Activated T-helper 17 cell treated with anti-CD3 and anti-CD28 coated beads, Interleukin-2, amount 50 U/mL, for 72 hours (primary cell): Measurements from ENCODE around the gene ZDHHC22. TPM values are rescaled to one million over a fixed set of nuclear protein-coding genes. Genes with fewer than 3 reads are reported as not detected.
"Not testable (repeated sequence)": the region's sequence is repeated elsewhere in the genome, so short reads cannot be mapped to it uniquely, and the experiment has no call there.

Source experiments
- ATAC-seq: fragments of 150-1000 bp; cut with Tn5 transposase; replicated peaks from 2 replicates; pipeline ENCODE4 v1.10.0; 2021; ENCODE audit warnings: mild to moderate bottlenecking, moderate library complexity
- H3K27ac Mint-ChIP-seq: one replicate; pipeline ENCODE4 v1.8.0; 2022; ENCODE audit warnings: mixed read lengths
- H3K27me3 Mint-ChIP-seq: one replicate; pipeline ENCODE4 v1.8.0; 2022; ENCODE audit warnings: mixed read lengths
- H3K36me3 Mint-ChIP-seq: one replicate; pipeline ENCODE4 v1.8.0; 2022; ENCODE audit warnings: low read depth, mild to moderate bottlenecking, mixed read lengths
- H3K4me1 Mint-ChIP-seq: one replicate; pipeline ENCODE4 v1.8.0; 2022; ENCODE audit warnings: mixed read lengths
- H3K4me3 Mint-ChIP-seq: one replicate; pipeline ENCODE4 v1.8.0; 2022; ENCODE audit warnings: mild to moderate bottlenecking, mixed read lengths
- H3K9me3 Mint-ChIP-seq: one replicate; pipeline ENCODE4 v1.8.0; 2022; ENCODE audit warnings: mixed read lengths
- total RNA-seq, 2 donors: library from RNA; stranded (reverse); gene quantifications; one replicate each; pipeline ENCODE4 v1.2.3, GENCODE V29; 2022

ZDHHC22 gene
- total RNA-seq, 2 donors from 2014 or later: not detected

DNA sequence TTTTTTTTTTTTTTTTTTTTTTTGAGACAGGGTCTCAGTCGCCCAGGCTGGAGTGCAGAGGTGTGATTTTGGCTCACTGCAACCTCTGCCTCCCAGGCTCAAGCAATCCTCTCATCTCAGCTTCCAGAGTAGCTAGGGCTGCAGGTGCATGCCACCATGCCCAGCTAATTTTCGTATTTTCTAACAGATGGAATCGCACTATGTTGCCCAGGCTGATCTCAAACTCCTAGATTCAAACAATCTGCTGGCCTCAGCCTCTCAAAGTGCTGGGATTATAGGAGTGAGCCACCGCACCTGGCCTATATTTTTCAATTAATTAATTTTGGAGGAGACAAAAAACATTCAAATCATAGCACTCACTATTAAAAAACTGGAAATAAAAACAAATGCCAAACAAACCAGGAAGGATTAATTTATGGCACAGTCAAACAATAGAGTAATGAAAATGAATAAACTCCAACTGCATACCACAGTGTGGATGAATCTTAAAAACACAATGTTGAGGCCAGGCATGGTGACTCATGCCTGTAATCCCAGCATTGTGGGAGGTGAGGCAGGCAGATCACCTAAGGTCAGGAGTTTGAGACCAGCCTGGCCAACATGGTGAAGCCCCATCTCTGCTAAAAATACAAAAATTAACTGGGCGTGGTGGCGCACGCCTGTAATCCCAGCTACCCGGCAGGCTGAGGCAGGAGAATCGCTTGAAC lies 32.5 kb upstream of the ZDHHC22 start:
- peaks cover 11% of the 10 kb centered on the region for H3K27me3 Mint-ChIP-seq
- not testable (repeated sequence) for H3K9me3 Mint-ChIP-seq, ATAC-seq, H3K4me1 Mint-ChIP-seq, H3K4me3 Mint-ChIP-seq, H3K27ac Mint-ChIP-seq, H3K36me3 Mint-ChIP-seq

DNA sequence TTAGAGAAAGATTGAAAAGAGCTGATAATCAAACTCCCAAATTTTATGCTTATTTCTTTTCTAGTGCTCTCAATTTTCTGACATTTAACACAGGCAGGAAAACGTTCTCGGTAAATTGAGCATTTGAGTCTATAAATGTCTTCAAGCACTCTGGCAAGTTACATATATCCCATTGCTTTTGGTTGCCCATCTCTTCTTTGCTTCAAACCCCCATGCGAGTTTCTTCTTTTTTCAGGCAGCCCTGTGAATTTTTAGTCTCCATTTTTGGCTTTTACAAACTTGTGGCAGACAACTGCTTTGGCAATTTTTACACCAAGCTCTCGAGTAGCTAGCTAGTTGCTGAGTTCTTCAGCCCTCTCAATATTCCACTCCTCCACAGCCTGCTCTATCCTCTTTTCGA lies 31.3 kb upstream of the ZDHHC22 start:
- Mint-ChIP-seq H3K9me3 (peaks cover 9% of the 10 kb centered on the region), H3K4me1 (no peaks in the 10 kb centered on the region), H3K27ac (no peak overlapping the region), H3K36me3 (no peaks in the 10 kb centered on the region), H3K4me3 (no peak overlapping the region), H3K27me3 (peaks cover 11% of the 10 kb centered on the region)
- no peak for ATAC-seq

- H3K4me1 Mint-ChIP-seq: no peaks in the 10 kb centered on the region
- H3K4me3 Mint-ChIP-seq: no peak overlapping the region
- peaks cover 9% of the 10 kb centered on the region for H3K9me3 Mint-ChIP-seq
- peaks cover 14% of the 10 kb centered on the region for H3K27me3 Mint-ChIP-seq
- H3K27ac Mint-ChIP-seq: no peak overlapping the region
- no peak for ATAC-seq
- no peaks in the 10 kb centered on the region for H3K36me3 Mint-ChIP-seq
These were observed 28.5 kb upstream of the ZDHHC22 start for GRCh38 chr14:77170045-77170444.

GRCh38 chr14:77161011-77161410 lies 19.4 kb upstream of the ZDHHC22 start:
- Mint-ChIP-seq H3K4me3 (no peak overlapping the region), H3K27ac (no peak overlapping the region), H3K36me3 (no peaks in the 10 kb centered on the region), H3K9me3 (no peaks in the 10 kb centered on the region), H3K4me1 (no peaks in the 10 kb centered on the region), H3K27me3 (peaks cover 37% of the 10 kb centered on the region)
- no peak for ATAC-seq

- no peak overlapping the region for H3K27ac Mint-ChIP-seq
- peaks cover 48% of the 10 kb centered on the region for H3K27me3 Mint-ChIP-seq
- no peaks in the 10 kb centered on the region for H3K4me1 Mint-ChIP-seq
- H3K4me3 Mint-ChIP-seq: no peak overlapping the region
- H3K36me3 Mint-ChIP-seq: no peaks in the 10 kb centered on the region
- ATAC-seq: no peak
- no peaks in the 10 kb centered on the region for H3K9me3 Mint-ChIP-seq
These were observed 17.3 kb upstream of the ZDHHC22 start for GRCh38 chr14:77158882-77159255.

GRCh38 chr14:77158175-77158881 lies 16.7 kb upstream of the ZDHHC22 start:
- peaks cover 50% of the 10 kb centered on the region for H3K27me3 Mint-ChIP-seq
- no peaks in the 10 kb centered on the region for H3K9me3 Mint-ChIP-seq
- ATAC-seq: no peak
- H3K4me3 Mint-ChIP-seq: no peak overlapping the region
- no peaks in the 10 kb centered on the region for H3K4me1 Mint-ChIP-seq
- no peak overlapping the region for H3K27ac Mint-ChIP-seq
- no peaks in the 10 kb centered on the region for H3K36me3 Mint-ChIP-seq

DNA sequence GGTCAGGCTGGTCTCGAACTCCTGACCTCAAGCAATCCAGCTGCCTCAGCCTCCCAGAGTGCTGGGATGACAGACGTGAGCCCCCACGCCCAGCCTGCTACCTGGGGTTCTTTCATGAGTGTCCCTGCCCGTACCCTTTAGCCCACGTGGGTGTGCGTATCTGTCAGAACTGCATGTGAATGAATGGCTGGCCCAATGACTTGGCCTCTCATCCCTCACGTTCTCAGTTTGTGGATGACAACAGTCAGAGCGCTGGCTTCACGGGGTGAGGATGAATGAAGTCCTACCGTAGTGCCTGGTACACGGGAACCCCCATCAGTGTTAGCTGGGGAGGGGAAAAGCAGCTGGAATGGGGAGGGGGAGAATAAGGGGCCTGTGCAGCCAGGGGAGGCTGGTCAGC lies 16.1 kb upstream of the ZDHHC22 start:
- no peak for ATAC-seq
- Mint-ChIP-seq H3K4me1 (no peaks in the 10 kb centered on the region), H3K27ac (no peak overlapping the region), H3K27me3 (peaks cover 49% of the 10 kb centered on the region), H3K4me3 (no peak overlapping the region), H3K9me3 (no peaks in the 10 kb centered on the region), H3K36me3 (no peaks in the 10 kb centered on the region)

DNA sequence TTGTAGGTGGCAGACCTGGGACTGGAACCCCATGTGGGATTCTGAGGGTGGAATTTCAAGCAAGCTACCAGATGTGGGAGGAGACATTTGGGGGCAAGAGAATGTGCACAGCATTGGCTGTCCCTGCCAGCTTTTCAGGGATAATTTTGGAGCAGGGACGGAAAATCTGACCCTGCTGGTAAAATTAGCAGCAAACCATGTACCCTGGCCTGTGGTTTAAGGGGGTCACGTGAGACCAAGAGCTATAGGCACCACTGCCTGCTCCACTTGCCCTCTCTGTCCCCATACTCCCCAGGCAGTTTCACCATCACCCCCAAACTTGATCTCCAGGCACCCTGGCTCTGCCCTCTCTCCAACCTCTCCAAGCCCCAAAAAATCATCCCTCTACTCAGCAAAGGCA lies 13.5 kb upstream of the ZDHHC22 start:
- Mint-ChIP-seq H3K27ac (no peak overlapping the region), H3K4me1 (no peaks in the 10 kb centered on the region), H3K27me3 (peaks cover 41% of the 10 kb centered on the region), H3K36me3 (no peaks in the 10 kb centered on the region), H3K9me3 (no peaks in the 10 kb centered on the region), H3K4me3 (no peak overlapping the region)
- no peak for ATAC-seq

DNA sequence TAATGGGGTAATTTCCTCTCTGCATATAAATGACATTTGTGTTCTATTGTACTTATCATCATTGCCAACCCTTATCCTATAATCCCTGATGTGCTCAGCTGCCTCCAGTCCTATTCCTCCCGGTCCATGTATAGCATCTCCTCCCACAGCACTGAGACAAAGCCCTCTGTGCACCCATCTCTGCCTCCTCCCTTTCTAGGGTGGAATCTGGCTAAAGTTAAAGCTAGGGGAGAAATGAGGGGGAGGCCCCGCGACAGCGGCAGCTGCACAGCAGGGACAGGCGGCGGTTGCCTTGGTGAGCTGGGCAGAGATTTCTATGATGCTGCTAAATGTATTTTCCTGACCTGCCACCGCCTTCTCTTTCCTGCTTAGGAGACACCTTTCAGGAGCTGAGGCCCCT lies 12.8 kb upstream of the ZDHHC22 start:
- peaks cover 42% of the 10 kb centered on the region for H3K27me3 Mint-ChIP-seq

GRCh38 chr14:77153802-77154201 lies 12.2 kb upstream of the ZDHHC22 start:
- H3K36me3 Mint-ChIP-seq: no peaks in the 10 kb centered on the region

More for the DNA sequence above, 12.8 kb upstream of the ZDHHC22 start:
- Mint-ChIP-seq H3K4me3 (no peak overlapping the region), H3K9me3 (no peaks in the 10 kb centered on the region), H3K27ac (no peak overlapping the region), H3K4me1 (no peaks in the 10 kb centered on the region), H3K36me3 (no peaks in the 10 kb centered on the region)
- ATAC-seq: no peak

DNA sequence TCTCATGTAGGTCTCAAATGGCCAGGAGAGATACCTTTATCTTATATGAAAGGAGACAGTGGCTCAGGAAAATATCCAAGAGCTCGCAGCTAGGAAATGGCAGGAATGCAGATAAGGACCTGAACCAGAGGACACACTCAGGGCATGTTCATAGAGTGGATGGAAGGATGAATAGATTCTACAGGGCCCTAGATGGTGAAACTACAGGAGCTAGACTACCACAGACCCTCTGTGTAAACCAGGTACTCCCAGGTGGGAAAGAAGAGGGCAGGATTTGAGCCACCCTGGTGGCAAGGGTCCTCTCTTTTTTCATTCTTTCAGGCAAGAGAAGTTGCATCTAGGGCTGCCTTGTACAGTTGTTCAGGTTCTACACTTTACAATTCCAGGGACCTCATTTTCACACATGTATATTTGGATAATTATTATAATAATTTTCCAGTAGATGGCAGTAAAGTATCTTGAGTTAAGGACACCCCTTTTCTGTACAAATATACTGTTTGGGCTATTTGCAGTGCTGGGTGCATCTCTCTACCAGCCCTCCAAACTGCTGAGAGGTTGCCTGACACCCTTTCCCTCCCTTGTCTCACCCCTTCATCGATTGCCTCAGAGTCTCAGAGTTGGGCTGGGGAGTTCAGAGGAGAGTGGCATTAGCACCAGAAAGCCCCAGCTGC lies 10.5 kb upstream of the ZDHHC22 start:
- ATAC-seq: peak; percentile 46
- Mint-ChIP-seq H3K27ac (no peak overlapping the region), H3K36me3 (no peaks in the 10 kb centered on the region), H3K4me1 (no peaks in the 10 kb centered on the region), H3K9me3 (no peaks in the 10 kb centered on the region), H3K27me3 (peaks cover 32% of the 10 kb centered on the region), H3K4me3 (no peak overlapping the region)

More at GRCh38 chr14:77153802-77154201, 12.2 kb upstream of the ZDHHC22 start:
- no peak for ATAC-seq
- H3K27me3 Mint-ChIP-seq: peaks cover 42% of the 10 kb centered on the region
- H3K9me3 Mint-ChIP-seq: no peaks in the 10 kb centered on the region
- H3K4me3 Mint-ChIP-seq: no peak overlapping the region
- no peaks in the 10 kb centered on the region for H3K4me1 Mint-ChIP-seq
- H3K27ac Mint-ChIP-seq: no peak overlapping the region

GRCh38 chr14:77151245-77151644 lies 9.7 kb upstream of the ZDHHC22 start:
- Mint-ChIP-seq H3K36me3 (no peaks in the 10 kb centered on the region), H3K27me3 (peaks cover 33% of the 10 kb centered on the region), H3K9me3 (no peaks in the 10 kb centered on the region), H3K4me3 (no peak overlapping the region), H3K4me1 (no peaks in the 10 kb centered on the region), H3K27ac (no peak overlapping the region)
- no peak for ATAC-seq

DNA sequence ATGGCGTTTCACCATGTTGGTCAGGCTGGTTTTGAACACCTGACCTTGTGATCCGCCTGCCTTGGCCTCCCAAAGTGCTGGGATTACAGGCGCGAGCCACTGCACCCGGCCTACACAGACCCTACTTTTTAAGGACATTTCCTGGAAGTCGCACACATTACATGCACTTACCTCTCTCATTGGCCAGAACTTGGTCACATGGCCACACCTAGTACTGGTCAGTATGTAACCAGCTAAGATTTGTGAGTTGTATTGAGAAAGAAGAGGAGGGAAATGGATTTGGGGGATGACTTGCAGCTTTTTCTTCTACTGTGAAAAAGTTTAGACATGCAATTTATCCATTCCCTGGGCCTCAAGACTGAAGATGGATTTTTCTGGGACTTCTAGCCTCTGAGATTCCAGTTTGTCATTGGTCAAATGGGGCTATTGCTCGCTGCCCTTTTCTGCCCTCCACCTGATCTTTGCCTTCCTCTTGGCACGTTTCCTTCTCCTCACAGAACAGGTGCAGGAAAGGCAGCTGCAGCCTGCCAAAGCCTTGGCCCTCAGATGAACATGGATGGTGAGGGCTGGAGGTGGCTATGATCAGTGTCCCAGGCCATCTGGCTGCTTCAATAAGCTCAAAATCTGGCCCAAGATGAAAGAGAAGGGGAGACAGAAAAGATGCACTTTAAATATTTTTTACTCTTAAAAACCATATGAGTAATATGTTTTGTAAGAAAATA lies 7.1 kb upstream of the ZDHHC22 start:
- Mint-ChIP-seq H3K27ac (no peak overlapping the region), H3K36me3 (no peaks in the 10 kb centered on the region), H3K9me3 (no peaks in the 10 kb centered on the region), H3K27me3 (peaks cover 32% of the 10 kb centered on the region), H3K4me1 (no peaks in the 10 kb centered on the region), H3K4me3 (no peak overlapping the region)
- ATAC-seq: no peak

DNA sequence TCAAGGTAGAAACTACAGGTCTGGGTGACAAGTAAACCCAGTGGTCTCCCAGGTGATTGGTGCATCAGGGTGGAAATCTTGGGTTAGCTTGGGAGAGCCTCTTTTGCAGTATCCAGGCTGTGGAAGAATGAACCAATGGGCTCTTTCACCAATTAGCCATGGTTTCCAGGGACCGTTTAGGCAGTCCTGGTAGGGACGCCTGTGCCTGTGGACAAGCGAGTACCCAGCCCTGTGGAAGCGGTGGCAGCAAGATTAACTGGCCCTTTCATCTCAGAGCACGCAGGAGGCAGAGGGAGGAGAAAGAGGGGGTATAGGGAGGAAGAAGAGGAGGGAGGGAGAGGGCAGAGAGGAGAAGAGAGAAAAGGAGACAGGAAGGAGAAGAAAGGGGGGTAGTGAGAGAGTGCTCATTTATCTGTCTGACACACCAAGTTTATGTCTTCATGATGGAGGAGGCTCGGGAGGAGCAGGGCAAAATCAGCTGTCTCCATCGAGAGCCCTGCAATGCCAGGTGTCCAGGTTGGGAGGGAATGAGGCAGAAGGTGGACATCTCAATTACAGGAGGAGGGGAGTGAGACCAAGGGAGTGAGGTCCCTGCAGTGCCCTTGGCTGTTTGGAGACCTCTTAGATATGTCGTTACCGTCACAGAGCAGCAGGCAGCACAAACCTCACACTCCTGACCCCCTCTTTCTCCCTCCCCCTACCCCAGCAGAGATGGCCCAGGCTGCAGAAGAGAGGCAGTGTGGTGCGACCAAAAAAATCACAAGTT lies 4.6 kb upstream of the ZDHHC22 start:
- H3K27ac Mint-ChIP-seq: no peak overlapping the region
- H3K27me3 Mint-ChIP-seq: peaks cover 48% of the 10 kb centered on the region
- no peak overlapping the region for H3K4me3 Mint-ChIP-seq
- H3K4me1 Mint-ChIP-seq: no peaks in the 10 kb centered on the region
- H3K36me3 Mint-ChIP-seq: no peaks in the 10 kb centered on the region
- ATAC-seq: no peak
- H3K9me3 Mint-ChIP-seq: no peaks in the 10 kb centered on the region
